HEK293 (cell line): ENCODE results near the gene SPEG.

Source experiments
- CTCF ChIA-PET: fragments of 350-600 bp; formaldehyde crosslinking; extraction: SDS; loops from one replicate; lab custom pipeline; 2021; ENCODE audit warnings: antibody characterized with exemption; lab: Yijun Ruan, JAX
- POLR2A ChIA-PET: fragments of 300-600 bp; formaldehyde crosslinking; extraction: SDS; loops from one replicate; lab custom pipeline; 2020; ENCODE audit warnings: antibody characterized with exemption, inconsistent platforms; lab: Yijun Ruan, JAX
- H3K27ac ChIP-seq: fragments of 200-500 bp; sonication (Bioruptor generic); 2 replicates; pipeline ENCODE4 v1.5.1; 2014; ENCODE audit warnings: low read depth, low read length, control low read depth, inconsistent platforms; ENCODE audit errors: extremely low read depth
- H3K36me3 ChIP-seq, 2 experiments: fragments of 200-500 bp in 1 of 2; sonication (Bioruptor generic) in 1 of 2; 1 replicate in 1 of 2; 2 replicates in 1 of 2; pipeline ENCODE4 v1.5.1; 2014 to 2017; ENCODE audit warnings: inconsistent platforms in 2 of 2, low read length in 2 of 2; ENCODE audit not compliant: control insufficient read depth in 2 of 2, insufficient read depth in 1 of 2
- H3K4me1 ChIP-seq: fragments of 200-500 bp; sonication (Bioruptor generic); 2 replicates; pipeline ENCODE4 v1.5.1; 2014; ENCODE audit warnings: mild to moderate bottlenecking, low read length, inconsistent platforms; ENCODE audit not compliant: control insufficient read depth, insufficient read depth
- H3K4me3 ChIP-seq: 2 replicates; pipeline ENCODE4 v1.5.1; 2011; ENCODE audit warnings: low read depth, mild to moderate bottlenecking, control low read depth, low read length, moderate library complexity
- H3K9me3 ChIP-seq: fragments of 200-500 bp; sonication (Bioruptor generic); 2 replicates; pipeline ENCODE4 v1.5.1; 2014; ENCODE audit warnings: low read depth, low read length, inconsistent platforms; ENCODE audit not compliant: control insufficient read depth, insufficient read depth
- BCL11B ChIP-seq: fragments of 450-650 bp; formaldehyde crosslinking; IDR thresholded peaks from 2 replicates; pipeline ENCODE4 v1.5.1; 2016; ENCODE audit warnings: low read depth, missing biosample characterization, missing genetic modification characterization
- EGR2 ChIP-seq: fragments of 450-650 bp; formaldehyde crosslinking; IDR thresholded peaks from 2 replicates; pipeline ENCODE4 v1.5.1; 2016; ENCODE audit warnings: low read depth, missing biosample characterization, missing genetic modification characterization
- MYNN ChIP-seq: fragments of 450-650 bp; formaldehyde crosslinking; IDR thresholded peaks from 2 replicates; pipeline ENCODE4 v1.5.1; 2016; ENCODE audit warnings: missing biosample characterization, missing genetic modification characterization, borderline replicate concordance
- SCRT1 ChIP-seq: fragments of 450-650 bp; formaldehyde crosslinking; IDR thresholded peaks from 2 replicates; pipeline ENCODE4 v1.5.1; 2016; ENCODE audit warnings: missing biosample characterization, missing genetic modification characterization, borderline replicate concordance
- SETDB1 ChIP-seq: IDR thresholded peaks from one replicate; pipeline ENCODE4 v1.6.1; 2017; ENCODE audit warnings: mild to moderate bottlenecking, low read length, moderate library complexity, mixed read lengths; ENCODE audit not compliant: insufficient read length
- TSHZ1 ChIP-seq: fragments of 450-650 bp; formaldehyde crosslinking; IDR thresholded peaks from 2 replicates; pipeline ENCODE4 v1.5.1; 2016; ENCODE audit warnings: missing biosample characterization, missing genetic modification characterization, borderline replicate concordance
- ZFHX2 ChIP-seq: fragments of 450-650 bp; formaldehyde crosslinking; conservative IDR thresholded peaks from 2 replicates; pipeline ENCODE4 v1.5.1; 2016; ENCODE audit warnings: missing biosample characterization, missing genetic modification characterization
- ZFP3 ChIP-seq: fragments of 450-650 bp; formaldehyde crosslinking; IDR thresholded peaks from 2 replicates; pipeline ENCODE4 v1.5.1; 2016; ENCODE audit warnings: low read depth, missing biosample characterization, missing genetic modification characterization
- ZNF157 ChIP-seq: fragments of 450-650 bp; formaldehyde crosslinking; IDR thresholded peaks from 2 replicates; pipeline ENCODE4 v1.5.1; 2016; ENCODE audit warnings: missing biosample characterization, missing genetic modification characterization
- ZNF248 ChIP-seq: fragments of 450-650 bp; formaldehyde crosslinking; IDR thresholded peaks from 2 replicates; pipeline ENCODE4 v1.5.1; 2017; ENCODE audit warnings: missing biosample characterization, missing genetic modification characterization
- ZNF274 ChIP-seq, 2 experiments: fragments of 200-500 bp in 1 of 2; fragments of 450-650 bp in 1 of 2; sonication (Bioruptor generic) in 1 of 2; formaldehyde crosslinking in 1 of 2; IDR thresholded peaks; 2 replicates each; pipeline versions ENCODE4 v1.5.1 to v1.6.1; 2014 to 2016; ENCODE audit warnings: borderline replicate concordance in 1 of 2, inconsistent platforms in 1 of 2, low read length in 1 of 2, missing biosample characterization in 1 of 2, missing genetic modification characterization in 1 of 2
- ZNF423 ChIP-seq: fragments of 450-650 bp; formaldehyde crosslinking; IDR thresholded peaks from 2 replicates; pipeline ENCODE4 v1.5.1; 2016; ENCODE audit warnings: missing biosample characterization, missing genetic modification characterization
- ZNF501 ChIP-seq: fragments of 450-650 bp; formaldehyde crosslinking; IDR thresholded peaks from 2 replicates; pipeline ENCODE4 v1.5.1; 2016; ENCODE audit warnings: missing biosample characterization, missing genetic modification characterization
- ZNF510 ChIP-seq: fragments of 450-650 bp; formaldehyde crosslinking; IDR thresholded peaks from 2 replicates; pipeline ENCODE4 v1.5.1; 2018; ENCODE audit warnings: mild to moderate bottlenecking, missing genetic modification characterization, missing biosample characterization; ENCODE audit not compliant: insufficient replicate concordance
- ZNF549 ChIP-seq: fragments of 450-650 bp; IDR thresholded peaks from 2 replicates; pipeline ENCODE4 v1.5.1; 2018; ENCODE audit warnings: missing biosample characterization, missing genetic modification characterization, mild to moderate bottlenecking, inconsistent platforms, moderate library complexity
- ZNF623 ChIP-seq: fragments of 450-650 bp; formaldehyde crosslinking; IDR thresholded peaks from 2 replicates; pipeline ENCODE4 v1.5.1; 2016; ENCODE audit warnings: missing biosample characterization, missing genetic modification characterization
- ZNF624 ChIP-seq: fragments of 450-650 bp; formaldehyde crosslinking; IDR thresholded peaks from 2 replicates; pipeline ENCODE4 v1.5.1; 2017; ENCODE audit warnings: missing biosample characterization, missing genetic modification characterization
- ZNF664 ChIP-seq: fragments of 450-650 bp; formaldehyde crosslinking; IDR thresholded peaks from 2 replicates; pipeline ENCODE4 v1.5.1; 2016; ENCODE audit warnings: missing biosample characterization, missing genetic modification characterization
- ZNF791 ChIP-seq: fragments of 450-650 bp; formaldehyde crosslinking; IDR thresholded peaks from 2 replicates; pipeline ENCODE4 v1.5.1; 2016; ENCODE audit warnings: missing biosample characterization, missing genetic modification characterization
- ZSCAN18 ChIP-seq: fragments of 450-650 bp; formaldehyde crosslinking; IDR thresholded peaks from 2 replicates; pipeline ENCODE4 v1.5.1; 2016; ENCODE audit warnings: missing biosample characterization, missing genetic modification characterization
- TF ChIP-seq, protein P1 (sequence below): fragments of 450-650 bp; formaldehyde crosslinking; IDR thresholded peaks from 2 replicates; pipeline ENCODE4 v1.5.1; 2016; ENCODE audit warnings: missing biosample characterization, missing genetic modification characterization
- TF ChIP-seq, protein P2 (sequence below): fragments of 450-650 bp; formaldehyde crosslinking; IDR thresholded peaks from 2 replicates; pipeline ENCODE4 v1.5.1; 2016; ENCODE audit warnings: missing biosample characterization, missing genetic modification characterization, borderline replicate concordance

The SPEG gene

GRCh38 chr2:219416235-219416602 lies 18.4 kb upstream of the SPEG start (continued):
- no peak for TF ChIP-seq ZNF791
- TF ChIP-seq BCL11B (tag by site-specific recombination): no peak

- ChIA-PET POLR2A (interaction anchor here (0.5 kb wide), 1 partner anchor 9 kb away, joined by 6 read pairs; no protein-coding TSS in a partner anchor), CTCF (interaction anchor here (0.5 to 2.0 kb wide), 5 partner anchors 13 to 240 kb away, joined by 3 to 8 read pairs (median 3); partner anchors contain the start of gene CNPPD1)
- Histone ChIP-seq H3K4me3 (no peak overlapping the region), H3K9me3 (no peaks in the 10 kb centered on the region), H3K27ac (no peak overlapping the region), H3K36me3 (no peaks in the 10 kb centered on the region), H3K4me1 (no peaks in the 10 kb centered on the region)
- no peak for TF ChIP-seq MYNN (tag by site-specific recombination)
- TF ChIP-seq ZSCAN18: no peak
- no peak for TF ChIP-seq ZNF510 (tag by site-specific recombination)
- no peak for TF ChIP-seq ZNF423 (tag by site-specific recombination)
- TF ChIP-seq TSHZ1 (tag by site-specific recombination): no peak
- TF ChIP-seq ZNF248 (tag by site-specific recombination): no peak
- no peak for TF ChIP-seq ZNF623 (tag by site-specific recombination)
- no peak for TF ChIP-seq SETDB1
- TF ChIP-seq ZNF274 (IDR thresholded peaks at IDR 0.05; ENCODE audit: low read length): no peak
- TF ChIP-seq ZNF274 (tag by site-specific recombination; IDR thresholded peaks at IDR 0.05; ENCODE audit: borderline replicate concordance): no peak
- no peak for TF ChIP-seq BCL11B (tag by site-specific recombination)
- no peak for TF ChIP-seq ZFP3 (tag by site-specific recombination)
- TF ChIP-seq ZNF157 (tag by site-specific recombination): no peak
These were observed 17.7 kb upstream of the SPEG start for GRCh38 chr2:219416938-219417337.

DNA sequence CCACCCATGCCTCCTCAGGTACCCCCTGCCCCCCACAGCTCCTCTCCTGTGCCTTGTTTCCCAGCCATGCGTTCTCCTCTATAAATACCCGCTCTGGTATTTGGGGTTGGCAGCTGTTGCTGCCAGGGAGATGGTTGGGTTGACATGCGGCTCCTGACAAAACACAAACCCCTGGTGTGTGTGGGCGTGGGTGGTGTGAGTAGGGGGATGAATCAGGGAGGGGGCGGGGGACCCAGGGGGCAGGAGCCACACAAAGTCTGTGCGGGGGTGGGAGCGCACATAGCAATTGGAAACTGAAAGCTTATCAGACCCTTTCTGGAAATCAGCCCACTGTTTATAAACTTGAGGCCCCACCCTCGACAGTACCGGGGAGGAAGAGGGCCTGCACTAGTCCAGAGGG lies 17.3 kb upstream of the SPEG start:
- peak; percentile 76 for TF ChIP-seq EGR2 (tag by site-specific recombination)
- peak; percentile 84 for TF ChIP-seq ZFHX2 (tag by site-specific recombination)
- TF ChIP-seq SCRT1 (tag by site-specific recombination): no peak
- TF ChIP-seq, protein P1, sequence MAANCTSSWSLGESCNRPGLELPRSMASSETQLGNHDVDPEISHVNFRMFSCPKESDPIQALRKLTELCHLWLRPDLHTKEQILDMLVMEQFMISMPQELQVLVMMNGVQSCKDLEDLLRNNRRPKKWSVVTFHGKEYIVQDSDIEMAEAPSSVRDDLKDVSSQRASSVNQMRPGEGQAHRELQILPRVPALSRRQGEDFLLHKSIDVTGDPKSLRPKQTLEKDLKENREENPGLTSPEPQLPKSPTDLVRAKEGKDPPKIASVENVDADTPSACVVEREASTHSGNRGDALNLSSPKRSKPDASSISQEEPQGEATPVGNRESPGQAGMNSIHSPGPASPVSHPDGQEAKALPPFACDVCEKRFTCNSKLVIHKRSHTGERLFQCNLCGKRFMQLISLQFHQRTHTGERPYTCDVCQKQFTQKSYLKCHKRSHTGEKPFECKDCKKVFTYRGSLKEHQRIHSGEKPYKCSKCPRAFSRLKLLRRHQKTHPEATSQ: no peak
- TF ChIP-seq, protein P2, sequence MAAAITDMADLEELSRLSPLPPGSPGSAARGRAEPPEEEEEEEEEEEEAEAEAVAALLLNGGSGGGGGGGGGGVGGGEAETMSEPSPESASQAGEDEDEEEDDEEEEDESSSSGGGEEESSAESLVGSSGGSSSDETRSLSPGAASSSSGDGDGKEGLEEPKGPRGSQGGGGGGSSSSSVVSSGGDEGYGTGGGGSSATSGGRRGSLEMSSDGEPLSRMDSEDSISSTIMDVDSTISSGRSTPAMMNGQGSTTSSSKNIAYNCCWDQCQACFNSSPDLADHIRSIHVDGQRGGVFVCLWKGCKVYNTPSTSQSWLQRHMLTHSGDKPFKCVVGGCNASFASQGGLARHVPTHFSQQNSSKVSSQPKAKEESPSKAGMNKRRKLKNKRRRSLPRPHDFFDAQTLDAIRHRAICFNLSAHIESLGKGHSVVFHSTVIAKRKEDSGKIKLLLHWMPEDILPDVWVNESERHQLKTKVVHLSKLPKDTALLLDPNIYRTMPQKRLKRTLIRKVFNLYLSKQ (tag by site-specific recombination): no peak
- TF ChIP-seq ZNF501 (tag by site-specific recombination): no peak
- TF ChIP-seq ZNF624 (tag by site-specific recombination): no peak
- TF ChIP-seq ZNF549 (tag by site-specific recombination): no peak
- TF ChIP-seq ZNF664 (tag by site-specific recombination): no peak
- POLR2A ChIA-PET: no interaction called here
- Histone ChIP-seq H3K4me3 (no peak overlapping the region), H3K9me3 (no peaks in the 10 kb centered on the region), H3K36me3 (no peaks in the 10 kb centered on the region), H3K27ac (no peak overlapping the region), H3K4me1 (no peaks in the 10 kb centered on the region)
- CTCF ChIA-PET: interaction anchor here (1.2 to 2.0 kb wide), 3 partner anchors 13 to 113 kb away, joined by 3 to 8 read pairs (median 5); no protein-coding TSS in a partner anchor
